Ishikawa (cell line): Measurements from ENCODE around the gene EPB42.

Source experiments
- EP300 ChIP-seq: IDR thresholded peaks from 2 replicates; pipeline ENCODE4 v1.6.1; 2012; ENCODE audit warnings: borderline replicate concordance
- NFIC ChIP-seq: IDR thresholded peaks from 2 replicates; pipeline ENCODE4 v1.6.1; 2012
- TAF1 ChIP-seq: IDR thresholded peaks from 2 replicates; pipeline ENCODE4 v1.6.1; 2012; ENCODE audit warnings: low read depth, mild to moderate bottlenecking
- YY1 ChIP-seq: IDR thresholded peaks from 2 replicates; pipeline ENCODE4 v1.6.1; 2012; ENCODE audit warnings: low read depth
- TF ChIP-seq, protein P1 (sequence below): IDR thresholded peaks from 2 replicates; pipeline ENCODE4 v1.6.1; 2012; ENCODE audit warnings: low read depth, mild to moderate bottlenecking

DNA sequence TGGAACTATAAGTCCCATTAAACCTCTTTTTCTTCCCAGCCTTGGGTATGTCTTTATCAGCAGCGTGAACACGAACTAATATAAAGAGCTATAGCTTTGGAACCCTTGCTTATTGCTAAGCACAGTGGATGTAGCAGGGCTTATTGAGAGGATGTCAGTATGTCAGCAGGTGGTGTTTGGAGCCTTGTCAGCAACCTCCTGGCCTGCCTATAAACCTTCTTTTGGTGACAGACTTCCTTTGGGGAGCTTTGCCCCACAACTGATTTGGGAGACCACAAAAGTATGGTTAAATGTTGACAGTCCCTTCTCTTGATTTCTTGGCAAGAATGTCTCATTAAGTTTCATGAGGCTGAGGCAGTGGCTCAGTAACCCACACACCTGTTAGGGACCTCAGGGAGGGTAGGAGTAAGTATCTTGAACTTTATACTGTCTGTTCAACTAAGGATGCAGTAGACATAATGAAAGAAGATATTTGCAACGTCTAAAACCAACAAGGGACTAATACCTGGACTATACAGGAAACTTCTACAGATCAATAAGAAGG, 20.8 kb downstream of the EPB42 start:
- no peak for TF ChIP-seq EP300
- no peak for TF ChIP-seq YY1
- TF ChIP-seq, protein P1, sequence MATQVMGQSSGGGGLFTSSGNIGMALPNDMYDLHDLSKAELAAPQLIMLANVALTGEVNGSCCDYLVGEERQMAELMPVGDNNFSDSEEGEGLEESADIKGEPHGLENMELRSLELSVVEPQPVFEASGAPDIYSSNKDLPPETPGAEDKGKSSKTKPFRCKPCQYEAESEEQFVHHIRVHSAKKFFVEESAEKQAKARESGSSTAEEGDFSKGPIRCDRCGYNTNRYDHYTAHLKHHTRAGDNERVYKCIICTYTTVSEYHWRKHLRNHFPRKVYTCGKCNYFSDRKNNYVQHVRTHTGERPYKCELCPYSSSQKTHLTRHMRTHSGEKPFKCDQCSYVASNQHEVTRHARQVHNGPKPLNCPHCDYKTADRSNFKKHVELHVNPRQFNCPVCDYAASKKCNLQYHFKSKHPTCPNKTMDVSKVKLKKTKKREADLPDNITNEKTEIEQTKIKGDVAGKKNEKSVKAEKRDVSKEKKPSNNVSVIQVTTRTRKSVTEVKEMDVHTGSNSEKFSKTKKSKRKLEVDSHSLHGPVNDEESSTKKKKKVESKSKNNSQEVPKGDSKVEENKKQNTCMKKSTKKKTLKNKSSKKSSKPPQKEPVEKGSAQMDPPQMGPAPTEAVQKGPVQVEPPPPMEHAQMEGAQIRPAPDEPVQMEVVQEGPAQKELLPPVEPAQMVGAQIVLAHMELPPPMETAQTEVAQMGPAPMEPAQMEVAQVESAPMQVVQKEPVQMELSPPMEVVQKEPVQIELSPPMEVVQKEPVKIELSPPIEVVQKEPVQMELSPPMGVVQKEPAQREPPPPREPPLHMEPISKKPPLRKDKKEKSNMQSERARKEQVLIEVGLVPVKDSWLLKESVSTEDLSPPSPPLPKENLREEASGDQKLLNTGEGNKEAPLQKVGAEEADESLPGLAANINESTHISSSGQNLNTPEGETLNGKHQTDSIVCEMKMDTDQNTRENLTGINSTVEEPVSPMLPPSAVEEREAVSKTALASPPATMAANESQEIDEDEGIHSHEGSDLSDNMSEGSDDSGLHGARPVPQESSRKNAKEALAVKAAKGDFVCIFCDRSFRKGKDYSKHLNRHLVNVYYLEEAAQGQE = no peak
- no peak for TF ChIP-seq TAF1
- no peak for TF ChIP-seq NFIC
